RPMI7951 (cell line): ENCODE measurements around the gene DDHD1. TPM values are rescaled to one million over a fixed set of nuclear protein-coding genes. Genes with fewer than 3 reads are reported as not detected.
"Not testable (repeated sequence)": the region's sequence is repeated elsewhere in the genome, so short reads cannot be mapped to it uniquely, and the experiment has no call there.

Experiments used
- DNase-seq: peaks from one replicate; pipeline ENCODE4 v3.0.0-alpha.2; 2012; ENCODE audit warnings: low read depth
- total RNA-seq: library from RNA; depleted of rRNA; stranded (reverse); fragments of >200 nt; shearing (Covaris generic); gene quantifications from 2 replicates; pipeline ENCODE4 v1.2.3, GENCODE V29; 2014

The DDHD1 gene
- total RNA-seq, 1 experiment from 2014 or later: 14.9 TPM

DNA sequence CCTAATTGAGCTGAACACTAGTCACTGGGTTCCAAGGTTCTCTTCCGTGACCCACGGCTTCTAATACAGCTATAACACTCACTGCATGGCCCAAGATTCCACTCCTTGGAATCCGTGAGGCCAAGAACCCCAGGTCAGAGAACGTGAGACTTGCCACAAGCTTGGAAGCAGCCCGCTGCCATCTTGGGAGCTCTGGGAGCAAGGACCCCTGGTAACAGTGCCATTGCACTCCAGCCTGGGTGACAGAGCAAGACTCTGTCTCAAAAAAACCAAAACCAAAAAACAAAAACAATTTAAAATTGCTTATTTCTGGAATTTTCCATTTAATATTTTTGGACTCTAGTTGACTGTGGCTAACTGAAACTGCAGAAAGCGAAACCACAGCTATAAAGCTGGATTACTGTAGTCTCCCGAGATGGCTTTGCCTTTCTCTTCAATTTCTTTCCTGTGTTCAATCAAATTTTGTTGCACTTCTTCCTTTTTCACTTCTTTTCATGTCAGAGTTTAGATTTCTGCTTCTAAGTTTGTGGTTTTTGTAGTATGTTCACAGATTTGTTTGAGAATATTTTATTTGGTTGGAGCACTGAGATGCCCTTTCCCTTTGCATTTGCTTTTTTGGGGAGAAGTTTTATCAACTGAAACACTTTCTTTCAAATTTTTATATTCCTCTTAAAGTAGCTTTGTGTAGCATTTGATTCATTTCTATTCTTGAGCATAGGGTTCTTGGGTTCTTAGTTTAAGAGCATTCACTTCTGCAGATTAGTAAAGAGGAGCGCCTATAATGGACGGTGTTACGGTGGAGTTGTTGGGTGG is 44.6 kb downstream of the DDHD1 start:
- peak; percentile 47 for DNase-seq

DNA sequence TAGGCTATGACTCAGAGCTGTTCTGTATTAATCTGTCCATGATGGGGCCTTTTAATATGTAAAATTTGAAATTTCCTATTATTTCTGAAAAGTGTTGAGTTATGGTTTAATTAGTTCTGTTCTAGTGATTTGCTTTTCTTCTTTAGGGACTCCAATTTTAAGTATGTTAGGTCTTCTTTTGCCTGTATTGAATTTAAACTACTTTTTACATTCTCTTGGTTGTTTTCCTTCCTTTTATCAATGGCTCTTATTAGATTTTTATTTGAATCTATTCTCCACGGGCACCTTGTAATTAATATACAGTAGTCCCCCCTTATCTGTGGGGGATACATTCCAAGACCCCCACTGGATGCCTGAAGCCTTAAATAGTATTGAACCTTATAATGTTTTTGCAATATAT is 46.4 kb downstream of the DDHD1 start:
- DNase-seq: no peak

DNA sequence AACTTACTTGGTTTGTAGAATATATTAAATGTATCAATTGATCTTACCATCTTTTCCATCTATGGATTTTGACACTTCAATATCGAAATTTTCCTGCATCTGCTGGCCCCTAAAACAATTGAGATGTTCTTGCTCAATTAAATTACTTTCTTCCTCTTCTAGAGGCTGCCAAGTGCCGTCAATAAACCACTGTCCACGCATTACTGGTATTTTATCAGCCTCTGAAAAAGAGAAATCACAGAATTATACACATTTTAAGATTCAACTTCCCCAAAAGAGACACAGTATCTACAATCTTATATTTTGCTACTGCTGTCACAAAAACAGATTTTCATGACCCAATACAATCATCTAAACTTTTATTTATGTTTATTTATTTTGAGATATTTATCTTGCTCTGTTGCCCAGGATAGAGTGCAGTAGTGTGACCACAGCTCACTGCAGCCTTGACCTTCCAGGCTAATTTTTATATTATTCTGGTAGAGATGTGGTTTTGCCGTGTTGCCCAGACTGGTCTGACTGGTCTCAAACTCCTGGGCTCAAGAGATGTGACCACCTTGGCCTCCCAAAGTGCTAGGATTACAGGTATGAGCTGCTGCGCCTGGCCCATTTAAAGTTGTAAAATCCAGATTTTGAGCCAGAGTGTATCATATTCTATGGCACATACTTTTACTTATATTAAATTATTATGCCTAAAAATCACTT is 49.3 kb downstream of the DDHD1 start:
- DNase-seq: no peak

DNA sequence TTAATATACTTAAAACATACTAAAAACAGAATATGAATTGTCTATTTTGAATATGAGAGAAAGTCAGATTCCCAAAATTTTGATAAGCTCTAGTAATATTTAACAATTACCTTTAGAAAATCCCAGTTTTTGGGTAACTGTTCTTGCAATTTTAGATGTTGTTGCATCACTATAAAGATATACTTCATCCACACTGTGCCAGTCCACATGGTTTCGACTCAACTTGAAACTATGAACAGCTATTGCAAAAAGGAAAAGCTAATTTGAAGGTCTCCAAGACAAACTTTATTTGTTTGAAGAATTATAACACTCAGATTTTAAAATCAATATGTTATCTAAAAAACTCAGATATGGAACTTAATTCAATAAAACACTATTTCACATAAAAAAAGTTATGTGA is 59.9 kb downstream of the DDHD1 start:
- no peak for DNase-seq

- no peak for DNase-seq
Measured at GRCh38 chr14:53090853-53091252, 62.3 kb downstream of the DDHD1 start.

- not testable (repeated sequence) for DNase-seq
Measured at GRCh38 chr14:53084954-53085353, 68.2 kb downstream of the DDHD1 start.

GRCh38 chr14:53064475-53064874 is 88.6 kb downstream of the DDHD1 start:
- DNase-seq: no peak

GRCh38 chr14:53062856-53063255 is 90.3 kb downstream of the DDHD1 start:
- peak; percentile 2 for DNase-seq

- no peak for DNase-seq
Measured at GRCh38 chr14:53060046-53060445, 93.1 kb downstream of the DDHD1 start.

DNA sequence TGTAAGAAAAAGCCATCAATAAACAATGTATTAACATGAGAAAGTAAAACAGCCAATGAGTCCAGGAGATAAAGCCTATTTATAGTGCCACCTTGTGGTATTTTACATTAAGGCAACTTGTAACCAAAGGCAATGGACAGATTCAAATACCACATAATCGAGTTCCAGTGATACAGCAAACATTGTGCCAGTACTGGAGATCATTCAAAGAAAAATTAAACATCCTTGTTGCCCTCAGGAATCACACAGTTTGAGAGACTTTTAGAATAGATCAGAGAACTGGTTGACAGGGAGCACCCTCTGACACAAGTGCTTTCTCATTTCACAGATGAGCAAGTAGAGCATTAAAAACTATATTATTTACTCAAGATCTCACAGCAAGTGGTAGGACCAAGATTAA is 98.1 kb downstream of the DDHD1 start:
- peak; percentile 45 for DNase-seq

GRCh38 chr14:53054457-53054856 is 98.7 kb downstream of the DDHD1 start:
- DNase-seq: peak; percentile 3

DNA sequence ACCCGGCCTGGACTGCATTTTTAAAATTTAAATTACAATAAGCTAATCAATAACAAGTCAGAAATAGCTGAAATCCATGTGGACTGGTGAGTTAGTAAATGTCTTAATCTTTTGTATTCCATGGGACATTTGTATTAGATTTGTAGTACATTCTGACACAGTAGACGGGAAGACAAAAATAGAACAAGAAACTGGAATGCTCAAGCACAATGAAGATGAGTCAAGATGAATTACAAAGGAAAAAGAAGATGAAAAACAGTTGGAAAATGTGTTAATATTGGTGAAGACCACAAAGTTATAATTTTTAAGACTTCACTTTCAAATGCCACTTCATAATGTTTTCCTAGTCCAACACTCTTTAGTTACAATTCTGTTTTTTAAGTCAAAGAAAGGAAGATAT is 104.5 kb downstream of the DDHD1 start:
- no peak for DNase-seq

- no peak for DNase-seq
Measured at GRCh38 chr14:53047307-53048069, 105.6 kb downstream of the DDHD1 start.

DNA sequence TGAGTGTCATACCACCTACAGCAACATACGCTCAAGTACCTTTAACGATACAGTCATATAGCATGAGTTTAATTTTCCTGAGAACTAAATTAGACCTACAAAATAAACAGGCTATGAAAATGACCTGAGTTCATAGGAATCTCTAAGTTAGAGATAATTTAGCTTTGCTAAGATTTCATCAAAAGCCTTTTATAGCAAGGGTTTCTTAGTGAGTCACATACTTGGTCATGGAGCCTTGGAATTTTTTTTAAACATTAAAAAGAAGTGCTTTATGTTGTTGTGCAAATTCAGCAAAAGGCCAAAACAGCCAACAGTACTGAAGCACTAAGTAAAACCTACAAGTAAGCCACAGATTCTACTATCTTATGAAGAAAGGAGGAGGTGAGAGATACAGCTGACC is 108.6 kb downstream of the DDHD1 start:
- DNase-seq: peak; percentile 29

- DNase-seq: no peak
Measured at GRCh38 chr14:53043027-53043581, 110.0 kb downstream of the DDHD1 start.

- DNase-seq: no peak
Measured at GRCh38 chr14:53042480-53042879, 110.6 kb downstream of the DDHD1 start.

- DNase-seq: no peak
Measured at GRCh38 chr14:53041067-53041466, 112.1 kb downstream of the DDHD1 start.

GRCh38 chr14:53038629-53039028 is 114.5 kb downstream of the DDHD1 start:
- no peak for DNase-seq

- no peak for DNase-seq
Measured at GRCh38 chr14:53037016-53037415, 116.1 kb downstream of the DDHD1 start.

- no peak for DNase-seq
Measured at GRCh38 chr14:53035336-53036210, 117.5 kb downstream of the DDHD1 start.

DNA sequence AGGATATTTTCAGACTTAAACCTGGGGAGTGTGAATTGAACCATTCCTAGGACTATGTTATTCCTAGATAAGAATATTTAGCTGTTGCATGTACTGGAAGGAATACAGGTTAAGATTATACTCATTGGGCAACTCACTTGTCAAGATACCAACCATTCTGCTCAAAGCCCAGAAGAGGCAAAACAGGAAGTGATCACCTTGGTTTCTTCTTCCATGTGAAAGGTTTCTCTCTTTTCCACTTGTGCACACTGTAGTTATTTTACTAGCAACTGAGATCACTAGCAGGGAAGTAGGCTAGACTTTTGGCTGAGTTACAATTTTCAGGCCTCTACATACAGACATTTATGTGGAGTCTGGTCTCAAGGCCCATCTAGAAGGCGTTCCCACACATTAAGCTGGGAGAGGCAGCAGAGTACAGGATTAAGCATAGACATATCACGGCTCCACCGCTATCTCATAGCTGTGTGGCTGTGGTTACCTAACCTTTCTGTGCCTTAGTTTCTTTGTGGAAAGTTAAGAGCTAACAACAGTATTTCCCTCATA is 118.4 kb downstream of the DDHD1 start:
- no peak for DNase-seq
